Heart left ventricle (tissue), 13 donors: ENCODE measurements around the gene DGKG.

Experiments used
- POLR2A ChIP-seq, 2 donors: fragments of 450-650 bp; IDR thresholded peaks; one replicate each; pipeline ENCODE4 v1.6.1; 2017; ENCODE audit warnings: antibody characterized with exemption in 2 of 2, mild to moderate bottlenecking in 2 of 2, moderate library complexity in 2 of 2
- TF ChIP-seq, protein P1 (sequence below), 12 donors: fragments of 200-600 bp; sonication (generic) in 4 of 12; IDR thresholded peaks; one replicate each; pipeline versions ENCODE4 v1.5.0 to v1.8.0; 2018 to 2022; ENCODE audit warnings: antibody characterized with exemption in 12 of 12, mild to moderate bottlenecking in 5 of 12
- donor health status: ischemic (EF 13 %, LVEDD 7.1; RV severe dilation, severe dysfunction).
- donor health status: DM: no; HTN: yes; CAD: no.
- donor health status: DM: no; HTN: no; CAD: no.
- donor health status: ischemic (EF 25% LVEDD 6.9; RV normal size, moderate dysfunction).
- donor health status: ischemic (EF 25% LVEDD 5.7; RV mildly dilated, moderate dysfunction).
- donor health status: ischemic (EF 35%, LVEDD 5.7; RV mildly dilated, moderate dysfunction).
- donor health status: nonischemic (EF 11% LVEDD 7.7; RV severe dilation, severe dysfunction).
- donor health status: DM: yes; HTN: yes; CAD: no.
- donor health status: PGD.
- donor health status: ischemic (EF 29% LVEDD 5.4; RV normal size, mild dysfunction).
- donor health status: nonischemic (EF 23%, LVEDD 6.1; RV moderate dilation, normal function).

DNA sequence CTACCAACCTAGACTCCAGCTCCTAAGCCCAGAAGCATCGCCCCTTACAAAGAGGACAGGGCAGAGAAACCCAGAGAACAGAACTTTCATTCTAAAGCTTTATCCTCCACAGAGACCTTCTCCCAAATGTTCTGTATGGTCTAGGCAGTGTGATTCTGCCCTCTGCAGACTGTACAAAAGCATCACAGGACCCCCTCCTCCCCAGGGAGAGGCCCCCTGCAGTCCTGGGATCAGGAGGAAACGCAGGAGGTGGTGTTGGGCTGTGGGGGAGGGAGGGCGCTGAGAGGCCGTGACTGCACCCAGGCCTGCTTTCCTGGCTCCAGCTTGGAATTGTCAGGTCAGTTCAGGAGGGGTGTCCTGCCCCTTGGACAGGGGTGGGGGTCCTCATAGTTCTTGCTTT is 101.3 kb downstream of the DGKG start:
- TF ChIP-seq, protein P1, sequence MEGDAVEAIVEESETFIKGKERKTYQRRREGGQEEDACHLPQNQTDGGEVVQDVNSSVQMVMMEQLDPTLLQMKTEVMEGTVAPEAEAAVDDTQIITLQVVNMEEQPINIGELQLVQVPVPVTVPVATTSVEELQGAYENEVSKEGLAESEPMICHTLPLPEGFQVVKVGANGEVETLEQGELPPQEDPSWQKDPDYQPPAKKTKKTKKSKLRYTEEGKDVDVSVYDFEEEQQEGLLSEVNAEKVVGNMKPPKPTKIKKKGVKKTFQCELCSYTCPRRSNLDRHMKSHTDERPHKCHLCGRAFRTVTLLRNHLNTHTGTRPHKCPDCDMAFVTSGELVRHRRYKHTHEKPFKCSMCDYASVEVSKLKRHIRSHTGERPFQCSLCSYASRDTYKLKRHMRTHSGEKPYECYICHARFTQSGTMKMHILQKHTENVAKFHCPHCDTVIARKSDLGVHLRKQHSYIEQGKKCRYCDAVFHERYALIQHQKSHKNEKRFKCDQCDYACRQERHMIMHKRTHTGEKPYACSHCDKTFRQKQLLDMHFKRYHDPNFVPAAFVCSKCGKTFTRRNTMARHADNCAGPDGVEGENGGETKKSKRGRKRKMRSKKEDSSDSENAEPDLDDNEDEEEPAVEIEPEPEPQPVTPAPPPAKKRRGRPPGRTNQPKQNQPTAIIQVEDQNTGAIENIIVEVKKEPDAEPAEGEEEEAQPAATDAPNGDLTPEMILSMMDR (IDR thresholded peaks at IDR 0.05) = no peak
- TF ChIP-seq POLR2A (IDR thresholded peaks at IDR 0.05) = no peak
